ENCODE results near the gene OSBPL10.

The OSBPL10 gene

DNA sequence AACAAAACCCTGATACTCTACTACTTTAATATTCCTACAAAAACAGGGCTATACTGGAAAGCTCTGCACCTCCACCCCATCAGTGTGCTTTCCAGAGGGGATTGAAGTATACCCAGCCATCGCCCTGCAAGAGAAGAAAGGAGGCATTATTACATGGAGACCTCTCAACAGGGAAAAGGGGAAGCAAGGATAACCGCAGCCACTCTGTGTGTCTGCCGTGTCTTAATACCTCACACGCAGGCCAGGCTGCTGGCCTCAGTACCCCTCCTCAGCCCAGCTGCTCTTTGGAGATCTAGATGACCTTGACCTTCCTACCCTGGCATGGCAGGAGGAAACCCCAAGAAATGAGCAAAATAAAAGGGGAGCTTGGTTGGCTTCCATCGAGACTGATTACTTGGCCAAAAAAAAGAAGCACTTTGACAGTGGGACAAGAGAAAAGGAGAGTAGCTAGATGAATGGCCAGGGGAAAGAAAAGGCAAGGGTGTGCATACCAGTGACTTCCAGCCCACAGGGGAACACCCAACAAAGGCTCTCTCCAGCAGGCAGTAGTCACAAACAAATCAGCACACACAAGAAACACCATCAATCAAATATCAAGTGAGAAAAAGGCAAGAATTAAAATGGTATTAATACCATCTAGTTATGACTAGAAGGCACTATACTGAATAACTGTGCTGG lies 318.9 kb downstream of the OSBPL10 start:
- DNase-seq (ENCODE audit: low read depth): no peak

GRCh38 chr3:31661286-31661685 lies 319.8 kb downstream of the OSBPL10 start:
- no peak for DNase-seq (ENCODE audit: low read depth)

GRCh38 chr3:31659246-31659645 lies 321.8 kb downstream of the OSBPL10 start:
- no peak for DNase-seq (ENCODE audit: low read depth)

DNA sequence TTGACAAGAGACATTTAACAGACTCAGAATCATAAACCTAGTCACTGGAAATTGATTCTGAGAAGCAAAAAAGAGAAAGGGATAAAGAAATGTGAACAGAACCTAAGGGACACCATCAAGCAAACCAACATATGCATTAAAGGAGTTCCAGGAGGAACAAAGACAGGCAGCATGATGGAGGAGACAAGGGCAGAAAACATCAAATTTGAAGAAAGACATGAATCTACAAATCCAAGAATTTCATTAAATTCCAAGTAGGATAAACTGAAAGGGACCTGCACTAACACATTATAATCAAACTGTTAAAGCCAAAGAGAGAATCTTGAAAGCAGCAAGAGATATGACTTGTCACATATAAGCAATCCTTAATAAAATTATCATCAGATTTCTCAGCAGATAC lies 326.1 kb downstream of the OSBPL10 start:
- no peak for DNase-seq (ENCODE audit: low read depth)

- DNase-seq (ENCODE audit: low read depth): no peak
Measured at GRCh38 chr3:31653464-31653863, 327.6 kb downstream of the OSBPL10 start.

DNA sequence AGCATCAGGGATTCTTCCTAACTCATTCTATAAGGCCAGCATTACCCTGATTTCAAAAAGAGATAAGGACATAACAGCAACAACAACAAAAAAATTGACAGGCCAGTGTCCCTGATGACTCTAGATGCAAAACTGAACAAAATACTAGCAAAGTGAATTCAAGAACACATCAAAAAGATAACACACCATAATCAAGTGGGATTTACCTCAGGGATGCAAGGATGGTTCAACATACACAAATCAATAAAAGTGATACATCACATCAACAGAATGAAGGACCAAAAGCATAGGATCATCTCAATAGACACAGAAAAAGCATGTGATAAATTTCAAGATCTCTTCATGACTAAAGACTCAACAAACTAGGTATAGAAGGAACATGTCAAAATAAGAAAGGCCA lies 328.8 kb downstream of the OSBPL10 start:
- no peak for DNase-seq (ENCODE audit: low read depth)

GRCh38 chr3:31648286-31648968 lies 332.6 kb downstream of the OSBPL10 start:
- DNase-seq (ENCODE audit: low read depth): no peak

GRCh38 chr3:31645256-31645655 lies 335.8 kb downstream of the OSBPL10 start:
- DNase-seq (ENCODE audit: low read depth): no peak

DNA sequence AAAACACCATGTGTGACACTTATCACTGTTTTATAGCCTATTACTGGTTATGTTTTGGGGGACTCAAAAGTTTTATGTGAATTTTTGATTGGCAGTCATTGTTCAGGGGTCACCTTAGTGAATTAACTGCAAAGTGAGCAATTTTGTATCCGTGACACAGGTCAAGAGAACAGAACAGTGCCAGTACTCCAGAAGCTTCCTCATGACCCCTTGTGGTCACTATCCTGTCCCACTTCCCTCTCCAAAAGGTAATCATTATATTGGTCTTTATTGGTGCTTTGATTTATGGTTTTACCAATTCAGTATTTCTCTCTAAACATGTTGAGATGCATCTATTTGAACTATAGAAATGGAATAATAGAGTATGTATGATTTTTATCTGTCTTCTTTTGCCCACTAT lies 341.2 kb downstream of the OSBPL10 start:
- no peak for DNase-seq (ENCODE audit: low read depth)

DNA sequence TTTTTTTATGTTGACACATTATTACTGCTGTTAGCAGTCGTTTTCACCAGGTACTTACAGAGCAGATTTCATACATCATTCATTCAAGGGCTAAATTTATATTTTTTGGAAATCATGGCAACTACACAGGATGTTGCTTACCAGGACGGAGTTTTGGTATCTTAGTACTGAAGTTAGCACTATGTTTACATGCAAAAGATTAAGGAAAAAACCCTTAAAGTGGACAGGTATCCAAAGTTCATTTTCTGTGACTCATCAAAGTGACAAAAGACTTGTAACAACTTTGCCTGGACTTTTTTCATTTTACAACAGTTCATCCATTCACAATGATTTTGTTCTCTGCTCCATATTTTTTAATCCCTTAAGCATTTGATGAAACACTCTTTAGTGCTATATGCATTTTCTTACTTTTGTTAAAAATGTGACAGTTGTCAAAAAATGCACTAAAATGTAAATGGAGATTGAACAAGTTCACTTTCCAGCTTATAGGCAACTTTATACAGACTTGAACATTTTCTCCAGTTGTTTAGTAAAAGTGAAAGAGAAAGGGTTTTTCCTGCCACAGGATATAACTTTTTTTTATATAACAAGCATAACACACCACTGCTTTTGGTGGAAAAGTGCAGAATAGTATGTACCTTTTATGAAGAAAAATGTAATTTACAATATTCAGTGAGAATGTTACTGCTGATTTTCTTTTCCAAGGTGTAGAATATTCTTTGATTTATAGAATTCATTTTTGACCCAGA lies 344.2 kb downstream of the OSBPL10 start:
- DNase-seq (ENCODE audit: low read depth): no peak

DNA sequence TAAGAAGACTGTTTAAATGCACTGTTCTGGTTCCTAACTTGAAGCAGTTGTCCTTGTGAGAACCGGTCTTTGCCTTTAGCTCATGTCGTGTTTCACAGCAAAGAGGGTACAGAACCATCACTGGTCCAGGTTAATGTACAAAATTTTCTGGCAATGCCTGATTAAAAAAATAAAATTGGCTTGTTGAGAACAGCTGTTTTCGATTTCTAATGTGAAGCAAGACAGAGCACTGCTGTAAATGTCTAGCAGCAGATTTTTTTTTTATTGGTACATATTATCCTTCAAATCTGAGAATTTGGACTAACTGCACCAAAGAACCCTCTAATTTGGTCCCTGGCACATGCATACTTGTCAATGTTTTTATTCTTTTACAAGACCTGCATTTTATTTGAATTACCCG lies 345.0 kb downstream of the OSBPL10 start:
- no peak for DNase-seq (ENCODE audit: low read depth)

GRCh38 chr3:31635545-31635944 lies 345.5 kb downstream of the OSBPL10 start:
- no peak for DNase-seq (ENCODE audit: low read depth)

DNA sequence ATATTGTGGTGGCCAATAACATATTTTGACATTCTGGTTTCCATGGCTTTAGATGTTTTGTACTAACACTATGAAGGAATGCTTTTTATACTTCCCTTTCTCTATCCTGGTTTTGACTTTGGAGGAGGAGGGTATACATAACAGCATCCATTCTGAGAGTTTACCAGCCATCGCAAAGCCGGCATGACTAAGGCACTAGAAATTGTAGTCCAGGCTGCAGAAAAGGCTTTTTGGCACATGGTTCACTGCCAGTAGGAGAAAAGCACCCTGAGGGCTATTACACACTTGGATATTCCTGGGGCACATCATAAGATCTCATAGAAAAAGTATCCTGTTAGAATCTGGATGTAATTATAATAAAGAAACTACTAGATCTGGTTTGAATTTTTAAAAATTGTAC lies 346.6 kb downstream of the OSBPL10 start:
- peak; percentile 72 for DNase-seq (ENCODE audit: low read depth)

- DNase-seq (ENCODE audit: low read depth): no peak
Measured at GRCh38 chr3:31629054-31629453, 352.0 kb downstream of the OSBPL10 start.

- no peak for DNase-seq (ENCODE audit: low read depth)
Measured at GRCh38 chr3:31625358-31625757, 355.7 kb downstream of the OSBPL10 start.

DNA sequence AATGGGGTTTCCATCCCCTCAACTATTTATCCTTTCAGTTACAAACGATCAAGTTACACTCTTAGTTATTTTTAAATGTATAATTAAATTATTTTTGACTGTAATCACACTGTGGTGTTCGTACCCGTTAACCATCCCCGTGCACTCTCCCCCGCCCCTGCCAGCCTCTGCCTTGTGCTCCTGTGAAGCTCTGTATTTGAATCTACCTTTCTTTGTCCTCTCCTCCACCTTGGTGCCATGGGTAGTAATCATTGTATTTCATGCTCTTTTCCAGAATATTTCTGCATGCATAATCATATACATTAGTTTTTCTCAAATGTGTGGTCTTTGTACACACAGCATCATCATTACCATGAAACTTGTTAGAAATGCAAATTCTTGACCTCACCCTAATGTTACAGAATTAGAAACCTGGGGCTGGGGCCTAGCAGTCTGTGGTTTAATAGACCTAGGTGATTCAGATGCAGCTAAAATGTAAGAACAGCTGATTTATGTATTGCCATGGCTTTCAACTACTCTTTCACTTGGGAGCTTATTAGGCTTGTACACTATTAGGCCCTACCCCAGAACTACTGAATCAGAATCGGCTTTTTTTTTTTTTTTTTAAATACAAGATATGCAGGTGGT lies 356.9 kb downstream of the OSBPL10 start:
- no peak for DNase-seq (ENCODE audit: low read depth)

DNA sequence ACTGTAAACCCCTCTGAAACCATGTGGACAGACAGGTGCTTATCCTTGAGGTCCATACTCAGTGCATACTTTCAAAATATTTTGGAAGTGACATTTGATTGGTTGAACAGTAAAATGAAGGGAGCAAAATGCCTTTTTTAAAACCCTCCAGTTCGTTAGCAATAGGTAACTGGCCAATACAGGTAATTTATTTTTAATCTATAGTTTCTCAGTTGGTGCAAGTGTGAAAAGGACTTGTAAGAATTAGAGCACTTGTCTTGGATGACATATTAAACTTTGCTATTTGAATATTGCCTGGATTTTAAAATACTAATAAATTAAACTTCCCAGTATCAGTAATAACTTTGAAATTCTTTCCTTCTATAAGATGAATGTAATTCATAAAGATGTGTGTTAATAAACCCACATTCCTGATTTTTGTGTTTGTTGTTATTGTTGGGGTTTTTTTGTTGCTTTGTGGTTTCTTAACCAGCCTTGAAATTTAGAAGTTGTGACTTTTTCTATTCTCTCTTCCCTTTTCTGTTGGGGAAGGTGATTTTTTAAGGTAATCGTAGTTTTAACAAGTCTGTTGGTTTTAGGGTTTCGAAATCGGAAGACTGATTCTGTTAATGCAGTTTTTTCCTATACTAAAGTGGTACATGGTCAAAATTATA lies 358.3 kb downstream of the OSBPL10 start:
- no peak for DNase-seq (ENCODE audit: low read depth)

DNA sequence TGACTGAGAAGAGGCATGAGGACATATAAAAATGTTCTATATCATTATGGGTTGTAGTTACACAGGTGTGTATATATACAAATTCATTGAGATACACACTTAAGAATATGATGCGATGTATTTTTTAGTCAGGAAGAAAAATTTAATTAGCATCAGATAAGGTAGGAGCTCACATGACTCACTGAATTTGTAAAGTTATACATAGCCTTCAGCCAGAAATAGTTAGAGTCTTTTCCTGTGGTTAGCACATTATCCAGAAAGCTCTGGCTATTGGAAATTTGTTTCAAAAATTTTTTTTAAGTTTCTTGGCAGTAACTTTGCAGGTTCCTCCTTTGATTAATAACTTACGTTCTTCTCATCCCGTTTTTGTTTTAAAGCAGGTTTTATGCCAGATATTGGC lies 359.7 kb downstream of the OSBPL10 start:
- DNase-seq (ENCODE audit: low read depth): no peak

DNA sequence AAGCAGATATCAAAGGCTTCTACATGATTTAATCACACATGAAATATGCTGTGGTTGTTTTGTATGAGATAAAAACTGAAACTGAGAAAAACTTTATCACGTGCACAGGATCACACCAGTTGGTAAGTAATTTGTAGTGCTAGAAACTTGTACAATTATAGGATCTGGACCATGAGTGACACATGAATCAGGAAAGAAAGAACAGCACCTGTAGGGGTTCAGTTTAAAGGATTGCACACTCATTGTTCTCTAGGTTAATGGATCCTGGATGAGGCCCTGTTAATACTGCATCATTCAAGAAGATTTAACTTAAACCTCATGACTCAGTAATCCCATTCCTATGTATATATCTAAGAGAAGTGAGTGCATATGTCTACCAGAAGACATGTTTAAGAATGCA lies 360.4 kb downstream of the OSBPL10 start:
- DNase-seq (ENCODE audit: low read depth): no peak

GRCh38 chr3:31616711-31617110 lies 364.4 kb downstream of the OSBPL10 start:
- no peak for DNase-seq (ENCODE audit: low read depth)

DNA sequence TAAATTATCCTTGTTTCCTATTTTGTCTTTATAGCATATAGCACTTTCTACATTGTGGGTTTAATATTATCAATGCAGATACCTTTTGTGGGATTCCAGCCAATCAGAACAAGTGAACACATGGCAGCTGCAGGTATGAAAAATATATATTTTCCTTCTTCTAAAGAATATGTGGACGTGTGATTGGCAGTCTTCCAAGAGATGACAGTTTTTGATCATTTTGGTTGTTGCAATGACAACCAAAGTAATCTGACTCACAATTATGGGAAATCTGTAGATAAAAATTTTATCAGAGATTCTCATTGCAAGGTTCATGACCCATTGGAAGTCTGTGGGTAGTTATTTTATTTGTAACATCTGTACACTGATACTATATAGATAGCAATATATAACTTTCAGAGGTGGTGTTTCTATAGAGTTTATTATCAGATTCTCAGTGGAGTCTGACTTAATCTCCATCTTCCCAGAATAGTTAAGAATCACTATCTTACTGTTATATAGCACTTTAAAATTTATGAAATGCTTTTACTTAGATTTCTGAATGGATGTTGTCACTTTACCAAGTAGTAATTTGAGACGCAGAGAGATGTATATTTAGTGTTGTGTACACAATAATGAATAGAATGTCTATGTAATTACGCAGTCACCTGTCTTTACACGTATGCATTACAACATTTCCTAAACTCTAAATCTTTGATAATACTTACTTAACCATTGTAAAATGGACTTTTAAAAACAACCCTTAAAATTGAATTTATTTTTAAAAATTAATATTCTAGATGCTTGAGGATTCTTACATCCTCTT lies 365.8 kb downstream of the OSBPL10 start:
- no peak for DNase-seq (ENCODE audit: low read depth)

Measured in fibroblast of the conjunctiva (primary cell).